Jurkat, Clone E6-1 (cell line): ENCODE data around the gene SULT1A1.
"Not testable (repeated sequence)": the region's sequence is repeated elsewhere in the genome, so short reads cannot be mapped to it uniquely, and the experiment has no call there.

Experiments used
- DNase-seq: peaks from one replicate; pipeline ENCODE4 v3.0.0-alpha.2; 2011; ENCODE audit warnings: low read depth, low spot score
- H3K4me3 ChIP-seq: 2 replicates; pipeline ENCODE4 v1.5.1; 2011; ENCODE audit warnings: mild to moderate bottlenecking, low read length, control low read depth, moderate library complexity

Gene SULT1A1

DNA sequence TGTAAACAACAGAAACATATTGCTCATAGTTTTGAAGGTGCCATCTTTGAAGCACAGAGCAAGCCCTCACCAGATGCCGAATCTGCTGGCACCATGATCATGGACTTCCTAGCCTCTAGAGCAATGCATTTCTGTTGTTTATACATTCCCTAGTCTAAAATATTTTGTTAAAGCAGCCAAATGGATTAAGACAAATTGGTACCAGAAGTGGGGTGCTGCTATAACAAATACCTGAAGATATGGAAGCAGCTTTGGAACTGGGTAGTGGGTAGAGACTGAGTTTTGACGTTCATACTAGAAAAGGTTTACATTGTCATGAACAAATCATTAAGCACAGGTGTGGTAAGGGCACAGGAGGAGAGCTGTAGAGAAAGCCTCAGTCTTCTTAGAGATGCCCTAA is 42.6 kb downstream of the SULT1A1 start:
- DNase-seq, result no peak
- H3K4me3 ChIP-seq, result no peak overlapping the region

DNA sequence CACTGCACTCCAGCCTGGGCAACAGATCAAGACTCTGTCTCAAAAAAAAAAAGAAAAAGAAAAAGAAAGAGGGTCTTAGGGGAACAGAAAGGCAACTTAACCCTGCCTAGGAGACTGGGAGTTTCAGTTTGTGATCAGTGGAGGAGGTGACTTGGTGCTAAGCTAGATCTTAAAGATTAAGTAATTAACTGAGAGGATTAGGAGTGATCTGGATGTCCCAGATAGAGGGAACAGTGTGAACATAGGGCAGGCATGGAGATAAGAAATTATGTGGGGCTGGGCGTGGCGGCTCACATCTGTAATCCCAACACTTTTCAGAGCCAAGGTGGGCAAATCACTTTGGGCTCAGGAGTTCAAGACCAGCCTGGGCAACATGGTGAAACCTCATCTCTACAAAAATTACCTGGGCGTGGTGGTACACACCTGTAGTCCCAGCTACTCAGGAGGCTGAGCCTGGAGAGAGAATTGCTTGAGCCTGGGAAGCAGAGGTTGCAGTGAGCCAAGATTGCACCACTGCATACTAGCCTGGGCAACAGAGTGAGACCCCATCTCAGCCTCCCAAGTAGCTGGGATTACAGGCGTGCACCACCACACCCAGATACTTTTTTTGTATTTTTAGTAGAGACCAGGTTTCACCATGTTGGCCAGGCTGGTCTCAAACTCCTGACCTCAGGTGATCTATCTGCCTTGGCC is 43.5 kb downstream of the SULT1A1 start:
- H3K4me3 ChIP-seq, DNase-seq: not testable (repeated sequence)

DNA sequence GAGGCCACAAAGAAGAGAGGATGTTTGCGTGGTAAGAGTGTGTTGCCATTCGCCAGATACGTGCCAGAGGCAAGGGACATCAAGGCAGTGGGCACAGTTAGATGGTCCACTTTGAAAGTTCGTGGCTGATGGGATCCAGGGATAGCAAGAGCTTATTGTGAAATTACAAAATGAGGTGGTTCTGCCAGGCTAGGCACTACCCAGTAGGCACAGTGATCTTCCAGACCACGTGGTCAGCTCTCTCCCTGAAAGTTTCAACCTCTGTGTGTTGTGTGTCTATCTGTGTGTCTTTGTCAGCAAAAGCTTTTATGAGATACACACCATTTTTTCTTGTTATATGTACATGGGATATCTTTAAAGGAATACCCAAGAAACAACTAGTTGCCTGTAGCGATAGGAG is 46.6 kb downstream of the SULT1A1 start:
- no peak overlapping the region for H3K4me3 ChIP-seq
- no peak for DNase-seq

DNA sequence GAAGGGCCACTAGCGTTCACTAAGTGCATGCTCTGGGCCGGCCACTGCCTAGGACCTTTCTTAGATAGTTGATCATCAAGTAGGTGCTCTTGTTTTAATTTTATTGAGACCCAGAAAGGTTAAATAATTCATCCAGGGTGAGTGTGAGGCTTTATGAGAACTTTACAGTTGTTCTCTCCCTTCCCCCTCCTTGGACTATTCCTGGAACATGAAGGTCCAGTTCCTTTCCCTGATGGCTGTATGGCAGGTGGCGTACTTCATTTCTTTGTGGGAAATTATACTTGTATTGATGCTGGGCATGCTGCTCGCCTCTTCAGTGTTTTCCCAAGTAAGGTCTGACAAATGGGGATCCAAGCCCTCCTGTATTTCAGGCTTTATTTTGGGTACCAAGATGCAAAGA is 47.6 kb downstream of the SULT1A1 start:
- no peak for DNase-seq
- no peak overlapping the region for H3K4me3 ChIP-seq

GRCh38 chr16:28561557-28562187 is 48.2 kb downstream of the SULT1A1 start:
- no peak for DNase-seq
- H3K4me3 ChIP-seq, result no peak overlapping the region

DNA sequence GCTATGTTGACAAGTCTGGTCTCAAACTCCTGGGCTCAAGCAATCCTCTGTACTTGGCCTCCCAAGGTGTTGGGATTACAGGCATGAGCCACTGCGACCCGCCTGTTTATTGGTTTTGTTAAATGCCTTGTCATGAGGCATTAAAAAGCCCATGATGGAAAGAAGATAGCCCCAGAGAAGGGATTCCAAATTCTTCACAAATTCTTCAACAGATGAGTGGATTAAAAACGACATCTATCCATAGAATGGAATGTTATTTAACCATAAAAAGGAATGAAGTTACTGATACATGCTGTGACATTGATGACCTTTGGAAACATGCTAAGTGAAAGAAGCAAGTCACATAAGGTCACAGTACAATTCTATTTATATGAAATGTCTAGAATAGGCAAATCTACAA is 51.4 kb downstream of the SULT1A1 start:
- DNase-seq, result no peak
- H3K4me3 ChIP-seq, result no peak overlapping the region

GRCh38 chr16:28556914-28557320 is 52.9 kb downstream of the SULT1A1 start:
- H3K4me3 ChIP-seq, result no peak overlapping the region
- no peak for DNase-seq

DNA sequence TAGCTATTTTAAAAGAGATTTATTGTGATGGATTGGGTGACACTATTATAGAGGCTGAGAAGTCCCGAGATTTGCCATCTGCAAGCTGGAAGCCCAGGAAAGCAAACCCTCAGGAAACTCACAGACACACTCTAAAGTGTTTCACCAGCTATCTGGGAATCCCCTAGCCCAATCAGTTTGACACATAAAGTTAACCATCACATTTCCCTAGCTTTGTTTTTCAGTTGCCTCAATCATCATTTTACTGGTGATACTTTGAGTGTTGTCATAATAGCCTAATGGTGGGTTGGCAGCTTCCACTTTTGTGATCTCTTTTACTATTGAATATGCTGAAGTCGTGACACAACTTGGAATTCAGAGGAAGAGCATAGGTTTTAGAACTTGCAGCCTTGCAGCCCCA is 54.3 kb downstream of the SULT1A1 start:
- no peak overlapping the region for H3K4me3 ChIP-seq
- no peak for DNase-seq
